Activated CD4-positive, alpha-beta T cell treated with anti-CD3 and anti-CD28 coated beads, Interleukin-2, amount 50 U/mL, for 1 hour (primary cell): ENCODE data around the gene PRKG1.
"Not testable (repeated sequence)": the region's sequence is repeated elsewhere in the genome, so short reads cannot be mapped to it uniquely, and the experiment has no call there.

Experiments used
- DNase-seq: peaks from one replicate; pipeline ENCODE4 v3.0.0-alpha.2; 2020

The PRKG1 gene

GRCh38 chr10:51445588-51445987 is 371.3 kb downstream of the PRKG1 start:
- DNase-seq: no peak

GRCh38 chr10:51447119-51447518 is 372.8 kb downstream of the PRKG1 start:
- DNase-seq: no peak

- not testable (repeated sequence) for DNase-seq
Observed at GRCh38 chr10:51455762-51456161, 381.5 kb downstream of the PRKG1 start.

- DNase-seq: no peak
Observed at GRCh38 chr10:51459476-51459875, 385.2 kb downstream of the PRKG1 start.

- DNase-seq: no peak
Observed at GRCh38 chr10:51462076-51462779, 387.9 kb downstream of the PRKG1 start.

GRCh38 chr10:51468424-51468823 is 394.1 kb downstream of the PRKG1 start:
- DNase-seq: no peak

GRCh38 chr10:51469686-51470085 is 395.4 kb downstream of the PRKG1 start:
- no peak for DNase-seq

- DNase-seq: no peak
Observed at GRCh38 chr10:51471271-51471670, 397.0 kb downstream of the PRKG1 start.

GRCh38 chr10:51472154-51472553 is 397.9 kb downstream of the PRKG1 start:
- no peak for DNase-seq

GRCh38 chr10:51479711-51480110 is 405.4 kb downstream of the PRKG1 start:
- DNase-seq: no peak

GRCh38 chr10:51485668-51486067 is 411.4 kb downstream of the PRKG1 start:
- DNase-seq: no peak

- DNase-seq: no peak
Observed at GRCh38 chr10:51487576-51487975, 413.3 kb downstream of the PRKG1 start.

- no peak for DNase-seq
Observed at GRCh38 chr10:51488766-51489408, 414.6 kb downstream of the PRKG1 start.

GRCh38 chr10:51498424-51498823 is 424.1 kb downstream of the PRKG1 start:
- no peak for DNase-seq

- DNase-seq: no peak
Observed at GRCh38 chr10:51501396-51501795, 427.1 kb downstream of the PRKG1 start.

GRCh38 chr10:51502124-51502523 is 427.8 kb downstream of the PRKG1 start:
- DNase-seq: no peak

GRCh38 chr10:51503378-51503777 is 429.1 kb downstream of the PRKG1 start:
- DNase-seq: no peak

- DNase-seq: no peak
Observed at GRCh38 chr10:51507476-51507875, 433.2 kb downstream of the PRKG1 start.

GRCh38 chr10:51508156-51508555 is 433.9 kb downstream of the PRKG1 start:
- DNase-seq: no peak

- no peak for DNase-seq
Observed at GRCh38 chr10:51510231-51510630, 435.9 kb downstream of the PRKG1 start.

GRCh38 chr10:51521605-51522004 is 447.3 kb downstream of the PRKG1 start:
- no peak for DNase-seq

- DNase-seq: no peak
Observed at GRCh38 chr10:51522858-51523257, 448.6 kb downstream of the PRKG1 start.

GRCh38 chr10:51523440-51523839 is 449.2 kb downstream of the PRKG1 start:
- DNase-seq: no peak

- no peak for DNase-seq
Observed at GRCh38 chr10:51524041-51524440, 449.8 kb downstream of the PRKG1 start.
